WTC11 (cell line): ENCODE measurements around the gene ZFP36L2. TPM values are rescaled to one million over a fixed set of nuclear protein-coding genes. Genes with fewer than 3 reads are reported as not detected.

Source experiments
- ATAC-seq: fragments of 200-7000 bp; cut with Tn5 transposase; 2 replicates; pipeline ENCODE4 v1.10.0; 2021; ENCODE audit warnings: mild to moderate bottlenecking, moderate library complexity
- CTCF ChIA-PET: fragments of 300-600 bp; sonication (Branson Sonifier 250); formaldehyde crosslinking; loops from one replicate; lab custom pipeline; 2021; ENCODE audit warnings: antibody characterized with exemption; lab: Charles Lee
- POLR2A ChIA-PET: fragments of 350-600 bp; sonication (Branson Sonifier 250); formaldehyde crosslinking; loops from one replicate; lab custom pipeline; 2021; ENCODE audit warnings: antibody characterized with exemption; lab: Charles Lee
- DNase-seq: peaks from one replicate; pipeline ENCODE4 v3.0.0; 2021; ENCODE audit warnings: low spot score
- H3K27ac Mint-ChIP-seq: 2 replicates; pipeline ENCODE4 v1.8.0; 2021; ENCODE audit warnings: mixed read lengths
- H3K27me3 Mint-ChIP-seq: 2 replicates; pipeline ENCODE4 v1.8.0; 2021; ENCODE audit warnings: low read depth, mild to moderate bottlenecking, moderate library complexity, mixed read lengths
- H3K36me3 Mint-ChIP-seq: 2 replicates; pipeline ENCODE4 v1.8.0; 2021; ENCODE audit warnings: mixed read lengths
- H3K4me1 Mint-ChIP-seq: 2 replicates; pipeline ENCODE4 v1.8.0; 2022; ENCODE audit warnings: mixed read lengths
- H3K4me3 Mint-ChIP-seq: 2 replicates; pipeline ENCODE4 v1.8.0; 2021; ENCODE audit warnings: mild to moderate bottlenecking, moderate library complexity, mixed read lengths
- H3K9me3 Mint-ChIP-seq: 2 replicates; pipeline ENCODE4 v1.8.0; 2021; ENCODE audit warnings: mixed read lengths
- ATF3 ChIP-seq: sonication (generic); formaldehyde crosslinking; conservative IDR thresholded peaks from 2 replicates; pipeline ENCODE4 v1.8.1; 2022; ENCODE audit warnings: mild to moderate bottlenecking, missing genetic modification reagents
- ATF6 ChIP-seq: sonication (generic); formaldehyde crosslinking; IDR thresholded peaks from 2 replicates; pipeline ENCODE4 v1.8.1; 2023; ENCODE audit warnings: mild to moderate bottlenecking, missing genetic modification reagents
- CTCF ChIP-seq: fragments of 200-600 bp; IDR thresholded peaks from 2 replicates; pipeline ENCODE4 v1.8.0; 2022; ENCODE audit warnings: antibody characterized with exemption
- EMX1 ChIP-seq: fragments of 250-450 bp; sonication (Bioruptor Pico); IDR thresholded peaks from 2 replicates; pipeline ENCODE4 v1.8.0; 2021; ENCODE audit warnings: mild to moderate bottlenecking
- ETV6 ChIP-seq: sonication (generic); formaldehyde crosslinking; IDR thresholded peaks from 2 replicates; pipeline ENCODE4 v1.8.1; 2022; ENCODE audit warnings: mild to moderate bottlenecking, missing genetic modification reagents
- FOXJ3 ChIP-seq: sonication (generic); formaldehyde crosslinking; IDR thresholded peaks from 2 replicates; pipeline ENCODE4 v1.9.0; 2021; ENCODE audit warnings: missing genetic modification reagents, mild to moderate bottlenecking, borderline replicate concordance
- FOXP1 ChIP-seq: sonication (generic); formaldehyde crosslinking; IDR thresholded peaks from 2 replicates; pipeline ENCODE4 v1.8.0; 2022; ENCODE audit warnings: missing genetic modification reagents, mild to moderate bottlenecking, moderate library complexity, borderline replicate concordance
- NR2C2 ChIP-seq: sonication (generic); formaldehyde crosslinking; IDR thresholded peaks from 2 replicates; pipeline ENCODE4 v1.8.0; 2022; ENCODE audit warnings: mild to moderate bottlenecking, missing genetic modification reagents
- OVOL2 ChIP-seq: fragments of 250-450 bp; sonication (Bioruptor Pico); IDR thresholded peaks from 2 replicates; pipeline ENCODE4 v1.9.0; 2021; ENCODE audit warnings: mild to moderate bottlenecking, borderline replicate concordance
- RELA ChIP-seq: sonication (generic); formaldehyde crosslinking; IDR thresholded peaks from 2 replicates; pipeline ENCODE4 v1.8.1; 2022; ENCODE audit warnings: missing genetic modification reagents, mild to moderate bottlenecking, borderline replicate concordance
- RORB ChIP-seq: fragments of 250-450 bp; sonication (Bioruptor Pico); IDR thresholded peaks from 2 replicates; pipeline ENCODE4 v1.9.0; 2021; ENCODE audit warnings: mild to moderate bottlenecking
- STAT6 ChIP-seq: sonication (generic); formaldehyde crosslinking; conservative IDR thresholded peaks from 2 replicates; pipeline ENCODE4 v1.8.1; 2023; ENCODE audit warnings: mild to moderate bottlenecking, low read depth, missing genetic modification reagents, moderate library complexity
- USF2 ChIP-seq: sonication (generic); formaldehyde crosslinking; IDR thresholded peaks from 2 replicates; pipeline ENCODE4 v1.8.1; 2023; ENCODE audit warnings: mild to moderate bottlenecking, missing genetic modification reagents, moderate library complexity
- ZBTB43 ChIP-seq: sonication (generic); formaldehyde crosslinking; IDR thresholded peaks from 2 replicates; pipeline ENCODE4 v1.8.1; 2023; ENCODE audit warnings: mild to moderate bottlenecking, missing genetic modification reagents
- ZNF219 ChIP-seq: sonication (generic); formaldehyde crosslinking; IDR thresholded peaks from 2 replicates; pipeline ENCODE4 v1.8.0; 2023; ENCODE audit warnings: missing genetic modification reagents, mild to moderate bottlenecking, borderline replicate concordance
- ZNF232 ChIP-seq: sonication (generic); formaldehyde crosslinking; IDR thresholded peaks from 2 replicates; pipeline ENCODE4 v1.8.0; 2022; ENCODE audit warnings: mild to moderate bottlenecking, missing genetic modification reagents
- ZNF281 ChIP-seq: sonication (generic); formaldehyde crosslinking; IDR thresholded peaks from 2 replicates; pipeline ENCODE4 v1.8.0; 2023; ENCODE audit warnings: mild to moderate bottlenecking, missing genetic modification reagents
- ZNF423 ChIP-seq: fragments of 250-450 bp; sonication (Bioruptor Pico); IDR thresholded peaks from 2 replicates; pipeline ENCODE4 v2.1.2; 2022; ENCODE audit warnings: mild to moderate bottlenecking, moderate library complexity
- ZNF532 ChIP-seq: fragments of 250-450 bp; sonication (Bioruptor Pico); IDR thresholded peaks from 2 replicates; pipeline ENCODE4 v1.9.0; 2021; ENCODE audit warnings: mild to moderate bottlenecking, borderline replicate concordance
- total RNA-seq: library from RNA; stranded (reverse); gene quantifications from 3 replicates; pipeline ENCODE4 v1.2.3, GENCODE V29; 2021

ZFP36L2 gene
- total RNA-seq, 1 experiment from 2014 or later = 50.4 TPM

GRCh38 chr2:43180897-43181296, 45.5 kb downstream of the ZFP36L2 start (continued):
- no peak for TF ChIP-seq STAT6 (CRISPR knock-in tag)
- no peak for TF ChIP-seq ZNF232 (CRISPR knock-in tag)
- no peak for TF ChIP-seq ATF3 (CRISPR knock-in tag)
- TF ChIP-seq NR2C2 (CRISPR knock-in tag) = no peak
- no peak for TF ChIP-seq CTCF
- TF ChIP-seq USF2 (CRISPR knock-in tag) = no peak
- TF ChIP-seq FOXP1 (CRISPR knock-in tag) = no peak
- no peak for TF ChIP-seq RELA

- peak; percentile 60 for DNase-seq
- Mint-ChIP-seq H3K36me3 (peaks cover 19% of the 10 kb centered on the region), H3K27ac (peak overlapping the region; percentile 99; the same call in 1 of the 2 replicates), H3K27me3 (peaks cover under 1% of the 10 kb centered on the region; the same call in 1 of the 2 replicates), H3K9me3 (peaks cover 14% of the 10 kb centered on the region), H3K4me1 (peaks cover 53% of the 10 kb centered on the region), H3K4me3 (no peak overlapping the region)
- POLR2A ChIA-PET = interaction anchor here (0.6 to 2.7 kb wide), 9 partner anchors 8 to 47 kb away, joined by 3 to 11 read pairs (median 4); partner anchors contain the start of gene ZFP36L2
- peak; percentile 75 for ATAC-seq
- CTCF ChIA-PET = interaction anchor here (1.0 to 3.8 kb wide), 22 partner anchors 9 to 348 kb away, joined by 3 to 50 read pairs (median 6); partner anchors contain the start of gene ZFP36L2
- no peak for TF ChIP-seq ATF3 (CRISPR knock-in tag)
- peak; percentile 43 for TF ChIP-seq ZNF423 (CRISPR knock-in tag)
- TF ChIP-seq EMX1 (CRISPR knock-in tag) = no peak
- no peak for TF ChIP-seq ATF6 (CRISPR knock-in tag)
- TF ChIP-seq ZNF532 (CRISPR knock-in tag) = no peak
- no peak for TF ChIP-seq ZNF219 (CRISPR knock-in tag)
- peak; percentile 30; the same call in 1 of the 2 replicates for TF ChIP-seq ZNF281 (CRISPR knock-in tag)
- no peak for TF ChIP-seq FOXJ3 (CRISPR knock-in tag)
- TF ChIP-seq ZBTB43 (CRISPR knock-in tag) = no peak
- no peak for TF ChIP-seq RORB (CRISPR knock-in tag)
- TF ChIP-seq OVOL2 = no peak
- no peak for TF ChIP-seq ETV6 (CRISPR knock-in tag)
These were observed 46.5 kb downstream of the ZFP36L2 start for GRCh38 chr2:43179942-43180341.
